ENCODE measurements around the gene P2RX1. TPM values are rescaled to one million over a fixed set of nuclear protein-coding genes. Genes with fewer than 3 reads are reported as not detected.

P2RX1 gene
- total RNA-seq, 1 experiment from 2014 or later: 0.10 TPM

DNA sequence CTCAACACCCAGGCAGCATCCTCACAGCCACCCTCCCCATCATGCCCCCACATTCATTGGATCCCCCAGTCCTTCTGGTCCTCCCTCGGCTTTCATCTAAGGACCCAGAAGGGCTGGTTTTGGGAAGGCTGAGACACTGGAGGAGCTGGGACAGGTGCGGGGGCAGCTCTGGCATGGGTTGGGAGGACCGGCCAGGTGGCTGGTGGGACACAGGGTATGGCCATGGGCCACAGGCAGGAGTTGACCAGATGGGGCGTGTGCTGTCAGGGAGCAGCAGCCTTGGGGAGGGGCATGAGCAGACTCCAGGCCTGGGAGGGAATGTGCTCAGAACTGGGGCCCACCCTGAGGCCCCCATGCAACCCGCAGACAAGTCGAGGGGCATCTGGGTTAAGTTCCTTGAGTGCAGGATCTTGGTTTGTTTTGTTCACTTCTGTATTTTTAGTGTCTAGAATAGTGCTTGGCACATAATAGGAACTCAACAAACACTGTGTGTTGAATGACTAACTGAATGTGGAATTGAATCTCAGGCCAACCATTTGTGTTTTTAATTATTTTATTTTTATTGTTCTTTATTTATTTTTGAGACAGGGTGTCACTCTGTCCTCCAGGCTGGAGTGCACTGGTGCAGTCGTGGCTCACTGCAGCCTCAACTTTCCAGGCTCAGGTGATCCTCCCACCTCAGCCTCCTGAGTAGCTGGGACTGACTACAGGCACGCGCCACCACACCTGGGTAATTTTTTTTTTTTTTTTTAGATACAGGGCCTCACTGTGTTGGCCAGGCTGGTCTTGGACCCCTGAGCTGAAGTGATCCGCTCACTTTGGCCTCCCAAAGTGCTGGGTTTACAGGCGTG is 5.6 kb downstream of the P2RX1 start:
- no peaks in the 10 kb centered on the region for H3K36me3 ChIP-seq (replicated peaks; ENCODE audit: control insufficient read depth, insufficient read depth, low read length)
- no peak for DNase-seq
- H3K27me3 ChIP-seq (ENCODE audit: control insufficient read depth, insufficient read depth, low read length): no peaks in the 10 kb centered on the region
- H3K4me3 ChIP-seq (ENCODE audit: insufficient read depth, low read depth, low read length): no peak overlapping the region

DNA sequence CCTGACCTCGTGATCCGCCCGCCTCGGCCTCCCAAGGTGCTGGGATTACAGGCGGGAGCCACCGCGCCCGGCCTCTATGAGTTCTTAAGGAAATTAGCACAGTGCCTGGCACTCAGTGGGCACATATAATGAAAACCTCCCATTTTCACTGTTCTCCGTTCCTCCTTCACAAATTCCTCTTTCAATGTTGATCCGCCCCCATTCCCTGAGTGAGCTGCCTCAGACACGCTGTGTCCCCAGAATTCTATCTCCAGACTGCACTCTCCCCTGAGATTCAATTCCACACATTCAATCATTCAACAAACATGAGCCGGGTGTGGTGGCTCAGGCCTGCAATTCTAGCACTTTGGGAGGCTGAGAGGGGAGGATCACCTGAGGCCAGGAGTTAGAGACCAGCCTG is 7.0 kb downstream of the P2RX1 start:
- Histone ChIP-seq H3K27me3 (ENCODE audit: control insufficient read depth, insufficient read depth, low read length) (no peaks in the 10 kb centered on the region), H3K36me3 (replicated peaks; ENCODE audit: control insufficient read depth, insufficient read depth, low read length) (no peaks in the 10 kb centered on the region), H3K4me3 (ENCODE audit: insufficient read depth, low read depth, low read length) (no peak overlapping the region)
- DNase-seq: no peak

DNA sequence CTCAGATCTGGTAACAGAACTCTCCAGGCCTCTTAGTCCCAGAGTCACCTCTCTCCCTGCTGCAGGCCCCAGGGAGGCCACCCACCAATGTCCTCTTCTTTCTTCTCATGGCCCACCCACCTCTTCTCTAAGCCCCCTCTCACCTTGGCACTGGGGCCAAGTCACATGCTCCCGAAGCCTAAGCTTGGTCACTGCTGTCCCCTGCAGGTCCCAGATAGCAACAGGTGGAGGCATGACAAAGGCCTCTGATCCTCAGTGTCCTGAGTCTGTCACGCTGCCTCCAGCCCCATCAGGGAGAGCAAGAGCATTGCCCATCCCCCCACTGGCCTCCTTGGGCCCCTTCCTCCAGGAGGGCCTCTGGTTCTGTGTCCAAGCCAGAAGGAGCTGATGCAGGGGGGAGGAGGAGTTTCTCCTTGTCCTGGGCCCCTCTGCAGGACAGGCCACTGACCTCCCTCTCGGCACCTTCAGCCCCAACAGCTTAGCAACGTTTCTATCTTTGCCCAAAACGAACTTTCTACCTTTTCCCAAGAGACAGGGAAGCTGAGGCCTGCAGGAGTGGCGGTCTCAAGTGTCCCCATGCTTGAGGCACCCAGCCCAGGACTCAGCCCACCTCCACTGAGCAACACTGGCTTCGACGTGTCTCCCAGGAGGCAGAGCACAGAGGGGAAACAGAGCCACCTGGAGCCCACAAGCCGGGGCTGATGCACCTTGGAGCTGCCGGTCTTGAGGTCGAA is 8.6 kb downstream of the P2RX1 start:
- DNase-seq: no peak
- no peaks in the 10 kb centered on the region for H3K36me3 ChIP-seq (replicated peaks; ENCODE audit: control insufficient read depth, insufficient read depth, low read length)
- H3K27me3 ChIP-seq (ENCODE audit: control insufficient read depth, insufficient read depth, low read length): no peaks in the 10 kb centered on the region
- H3K4me3 ChIP-seq (ENCODE audit: insufficient read depth, low read depth, low read length): no peak overlapping the region

DNA sequence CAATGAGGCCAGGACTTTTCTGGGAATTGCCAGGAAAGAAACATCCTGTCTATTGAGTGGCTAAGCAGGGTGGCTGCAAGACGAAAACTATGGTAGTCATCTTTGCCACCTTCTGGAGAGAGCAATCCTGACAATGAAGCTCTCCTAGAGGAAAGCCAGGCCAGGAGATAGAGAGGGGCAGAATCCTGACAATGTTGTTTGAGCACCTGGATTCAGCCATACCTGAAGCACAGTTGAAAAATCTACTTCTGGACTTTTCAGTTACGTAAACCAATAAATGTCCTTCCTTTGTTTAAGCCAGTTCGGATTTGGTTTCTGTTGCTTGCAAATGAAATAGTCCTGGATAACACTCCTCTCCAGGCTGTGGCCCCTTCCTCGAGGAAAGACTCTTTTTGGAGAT is 9.4 kb downstream of the P2RX1 start:
- H3K4me3 ChIP-seq (ENCODE audit: insufficient read depth, low read depth, low read length): no peak overlapping the region
- no peak for DNase-seq
- no peaks in the 10 kb centered on the region for H3K36me3 ChIP-seq (replicated peaks; ENCODE audit: control insufficient read depth, insufficient read depth, low read length)
- H3K27me3 ChIP-seq (ENCODE audit: control insufficient read depth, insufficient read depth, low read length): no peaks in the 10 kb centered on the region

DNA sequence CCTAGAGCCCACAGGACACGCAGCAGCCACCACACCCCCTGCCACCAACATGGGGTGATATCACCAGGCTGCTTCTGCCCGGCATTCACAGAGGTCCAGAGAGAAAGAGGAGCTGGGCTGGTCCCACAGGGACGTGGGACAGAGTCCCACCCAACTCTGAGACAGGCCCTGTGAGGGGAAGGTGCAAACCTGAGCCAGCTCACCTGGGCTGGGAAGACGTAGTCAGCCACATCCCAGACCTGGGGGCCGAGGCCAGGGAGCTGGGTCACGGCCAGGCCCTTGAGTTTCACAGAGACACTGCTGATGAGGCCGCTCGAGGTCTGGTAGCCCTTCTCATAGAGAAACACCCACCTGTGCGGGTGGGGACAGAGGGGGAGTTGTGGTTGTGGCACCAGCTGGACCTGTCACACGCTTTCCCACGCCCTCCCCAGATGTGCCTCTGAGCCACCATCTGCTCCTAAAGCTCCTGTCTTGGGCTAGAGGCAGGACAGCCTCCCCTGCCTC is 11.2 kb downstream of the P2RX1 start:
- no peaks in the 10 kb centered on the region for H3K27me3 ChIP-seq (ENCODE audit: control insufficient read depth, insufficient read depth, low read length)
- no peak for DNase-seq
- no peaks in the 10 kb centered on the region for H3K36me3 ChIP-seq (replicated peaks; ENCODE audit: control insufficient read depth, insufficient read depth, low read length)
- no peak overlapping the region for H3K4me3 ChIP-seq (ENCODE audit: insufficient read depth, low read depth, low read length)

DNA sequence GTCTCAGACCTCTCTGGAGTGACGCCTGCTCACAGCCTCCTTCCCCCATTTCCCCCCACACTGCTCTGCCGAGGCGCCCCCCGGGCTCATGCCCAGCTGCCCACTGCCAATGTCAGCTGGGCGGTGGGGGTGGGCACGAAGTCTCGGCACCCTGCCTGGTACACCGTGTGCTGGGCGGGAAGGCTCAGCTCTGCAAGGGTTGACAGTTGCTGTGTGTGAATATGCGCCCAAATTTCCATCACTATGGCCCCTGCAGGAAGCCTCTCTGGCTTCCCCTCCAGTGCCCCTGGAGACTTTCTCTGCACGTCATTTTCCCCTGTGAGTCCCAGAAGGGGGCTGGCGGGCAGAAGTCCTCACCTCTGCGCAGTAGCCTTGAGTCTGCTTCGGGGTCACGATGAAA is 11.8 kb downstream of the P2RX1 start:
- DNase-seq: peak; percentile 82
- no peaks in the 10 kb centered on the region for H3K27me3 ChIP-seq (ENCODE audit: control insufficient read depth, insufficient read depth, low read length)
- no peak overlapping the region for H3K4me3 ChIP-seq (ENCODE audit: insufficient read depth, low read depth, low read length)

DNA sequence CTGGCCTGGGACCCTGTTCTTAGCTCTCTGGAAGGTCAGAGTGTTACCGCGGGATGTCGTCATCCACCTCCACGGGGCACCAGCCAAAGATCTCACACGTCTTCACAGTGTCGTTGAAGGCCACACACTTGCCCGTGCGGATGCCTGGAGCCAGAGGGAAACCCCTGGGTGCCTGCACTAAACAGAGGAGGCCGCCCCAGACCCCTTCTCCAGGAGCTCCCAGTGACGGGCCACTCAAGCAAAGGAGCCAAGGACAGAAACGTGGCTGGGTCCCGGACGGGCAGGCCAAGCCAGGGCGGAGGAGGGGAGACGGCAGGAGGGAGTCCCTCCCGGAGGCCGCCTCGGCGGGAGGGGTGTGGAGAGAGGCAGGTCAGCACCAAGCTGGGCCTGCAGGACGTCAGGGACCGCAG is 12.4 kb downstream of the P2RX1 start:
- no peaks in the 10 kb centered on the region for H3K36me3 ChIP-seq (replicated peaks; ENCODE audit: control insufficient read depth, insufficient read depth, low read length)
- H3K4me3 ChIP-seq (ENCODE audit: insufficient read depth, low read depth, low read length): no peak overlapping the region

More for the DNA sequence above, 11.8 kb downstream of the P2RX1 start:
- no peaks in the 10 kb centered on the region for H3K36me3 ChIP-seq (replicated peaks; ENCODE audit: control insufficient read depth, insufficient read depth, low read length)

DNA sequence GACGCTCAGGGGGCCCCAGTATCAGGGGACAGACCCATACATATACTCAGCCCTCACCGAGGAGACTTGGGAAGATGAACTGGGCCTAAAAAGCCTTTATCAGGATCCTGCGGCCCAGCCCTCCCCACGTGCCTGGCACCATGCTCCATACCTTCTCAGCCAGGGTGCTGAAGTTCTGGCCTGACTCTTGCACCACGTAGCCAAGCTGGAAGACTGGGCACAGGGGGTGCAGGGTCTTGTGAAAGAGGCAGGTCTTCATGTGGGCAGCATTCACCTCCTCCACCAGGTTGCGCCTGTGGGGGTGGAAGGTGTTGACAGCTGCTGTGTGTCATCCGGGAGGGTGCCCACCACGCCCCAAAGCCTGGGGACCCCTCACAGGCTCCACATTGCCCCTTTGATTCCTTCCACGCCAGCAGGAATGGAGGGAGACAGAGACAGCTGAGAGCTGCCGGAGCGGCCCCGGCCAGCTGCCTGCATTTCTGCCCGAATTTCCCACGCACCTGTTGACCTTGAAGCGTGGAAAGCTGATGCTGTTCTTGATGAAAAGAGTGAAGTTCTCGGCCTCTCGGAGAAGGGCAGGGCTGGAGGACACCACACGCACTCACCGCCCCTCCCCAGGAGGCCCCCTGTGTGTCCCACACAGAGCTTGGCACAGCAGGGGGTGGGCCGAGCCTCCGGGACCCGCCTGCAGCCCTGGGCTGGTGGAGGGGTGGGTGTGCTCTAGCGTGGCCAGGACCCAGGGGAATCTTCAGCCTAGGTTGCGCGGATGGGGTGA is 13.0 kb downstream of the P2RX1 start:
- no peaks in the 10 kb centered on the region for H3K36me3 ChIP-seq (replicated peaks; ENCODE audit: control insufficient read depth, insufficient read depth, low read length)

More for the DNA sequence above, 12.4 kb downstream of the P2RX1 start:
- peak; percentile 73 for DNase-seq
- no peaks in the 10 kb centered on the region for H3K27me3 ChIP-seq (ENCODE audit: control insufficient read depth, insufficient read depth, low read length)

DNA sequence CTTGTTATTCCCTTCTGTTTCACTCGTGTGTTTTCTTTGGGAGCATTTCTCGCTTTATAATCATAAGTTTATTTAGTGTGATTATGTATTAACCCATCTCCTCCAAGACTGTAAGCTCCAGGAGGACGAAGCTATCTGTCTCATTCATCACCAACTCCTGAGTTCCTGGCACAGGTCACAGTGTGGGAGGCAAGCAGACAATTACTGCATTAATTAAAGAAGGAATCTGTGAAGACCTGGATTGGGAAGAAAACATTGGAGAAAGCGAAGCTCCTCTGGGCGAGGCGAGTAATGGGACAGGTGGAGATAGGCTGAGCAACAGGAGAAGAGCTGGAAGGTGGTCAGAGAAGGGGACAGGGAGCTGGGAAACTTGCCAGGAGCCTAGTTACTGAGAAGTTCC is 15.6 kb downstream of the P2RX1 start:
- no peak overlapping the region for H3K4me3 ChIP-seq (ENCODE audit: insufficient read depth, low read depth, low read length)
- no peak for DNase-seq
- no peaks in the 10 kb centered on the region for H3K36me3 ChIP-seq (replicated peaks; ENCODE audit: control insufficient read depth, insufficient read depth, low read length)
- H3K27me3 ChIP-seq (ENCODE audit: control insufficient read depth, insufficient read depth, low read length): no peaks in the 10 kb centered on the region

More for the DNA sequence above, 13.0 kb downstream of the P2RX1 start:
- H3K27me3 ChIP-seq (ENCODE audit: control insufficient read depth, insufficient read depth, low read length): no peaks in the 10 kb centered on the region
- H3K4me3 ChIP-seq (ENCODE audit: insufficient read depth, low read depth, low read length): no peak overlapping the region
- peak; percentile 69 for DNase-seq

DNA sequence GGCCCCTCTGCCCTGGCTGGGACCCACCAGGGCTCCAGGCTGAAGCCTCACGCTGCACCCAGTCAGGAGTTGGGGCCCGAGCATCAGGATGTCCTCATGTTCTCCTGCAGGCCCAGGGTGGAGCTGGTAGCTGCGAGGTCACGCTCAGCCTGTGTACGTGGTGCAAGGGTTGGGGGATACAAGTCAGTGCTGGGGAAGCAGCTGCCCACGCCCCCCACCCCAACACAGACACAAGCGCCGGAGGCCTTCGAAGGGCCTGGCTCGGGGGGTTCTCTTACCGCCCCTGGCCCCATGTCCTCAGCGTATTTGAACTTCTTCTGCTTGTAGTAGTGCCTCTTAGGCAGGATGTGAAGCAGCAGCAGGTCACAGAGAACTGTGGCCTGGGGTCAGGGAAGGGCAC is 18.5 kb downstream of the P2RX1 start:
- DNase-seq: no peak
- H3K27me3 ChIP-seq (ENCODE audit: control insufficient read depth, insufficient read depth, low read length): no peaks in the 10 kb centered on the region; the same call in 1 of the 2 replicates
- H3K4me3 ChIP-seq (ENCODE audit: insufficient read depth, low read depth, low read length): no peak overlapping the region
- no peaks in the 10 kb centered on the region for H3K36me3 ChIP-seq (replicated peaks; ENCODE audit: control insufficient read depth, insufficient read depth, low read length)

DNA sequence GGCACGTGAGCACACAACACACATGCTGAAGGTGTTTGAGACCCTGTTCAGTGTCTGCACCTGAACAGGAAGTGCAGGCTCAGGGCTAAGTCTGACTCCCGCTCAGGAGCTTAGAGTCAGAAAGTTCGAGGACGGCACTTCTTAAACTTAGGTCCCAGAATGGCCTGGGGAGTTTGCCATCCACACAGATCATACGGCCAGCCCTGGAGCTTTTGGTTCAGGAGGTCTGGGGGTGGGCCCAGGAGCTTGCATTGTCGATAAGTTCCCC is 19.4 kb downstream of the P2RX1 start:
- DNase-seq: no peak
- peaks cover 2% of the 10 kb centered on the region for H3K27me3 ChIP-seq (ENCODE audit: control insufficient read depth, insufficient read depth, low read length)
- H3K4me3 ChIP-seq (ENCODE audit: insufficient read depth, low read depth, low read length): no peak overlapping the region
- no peaks in the 10 kb centered on the region for H3K36me3 ChIP-seq (replicated peaks; ENCODE audit: control insufficient read depth, insufficient read depth, low read length)

DNA sequence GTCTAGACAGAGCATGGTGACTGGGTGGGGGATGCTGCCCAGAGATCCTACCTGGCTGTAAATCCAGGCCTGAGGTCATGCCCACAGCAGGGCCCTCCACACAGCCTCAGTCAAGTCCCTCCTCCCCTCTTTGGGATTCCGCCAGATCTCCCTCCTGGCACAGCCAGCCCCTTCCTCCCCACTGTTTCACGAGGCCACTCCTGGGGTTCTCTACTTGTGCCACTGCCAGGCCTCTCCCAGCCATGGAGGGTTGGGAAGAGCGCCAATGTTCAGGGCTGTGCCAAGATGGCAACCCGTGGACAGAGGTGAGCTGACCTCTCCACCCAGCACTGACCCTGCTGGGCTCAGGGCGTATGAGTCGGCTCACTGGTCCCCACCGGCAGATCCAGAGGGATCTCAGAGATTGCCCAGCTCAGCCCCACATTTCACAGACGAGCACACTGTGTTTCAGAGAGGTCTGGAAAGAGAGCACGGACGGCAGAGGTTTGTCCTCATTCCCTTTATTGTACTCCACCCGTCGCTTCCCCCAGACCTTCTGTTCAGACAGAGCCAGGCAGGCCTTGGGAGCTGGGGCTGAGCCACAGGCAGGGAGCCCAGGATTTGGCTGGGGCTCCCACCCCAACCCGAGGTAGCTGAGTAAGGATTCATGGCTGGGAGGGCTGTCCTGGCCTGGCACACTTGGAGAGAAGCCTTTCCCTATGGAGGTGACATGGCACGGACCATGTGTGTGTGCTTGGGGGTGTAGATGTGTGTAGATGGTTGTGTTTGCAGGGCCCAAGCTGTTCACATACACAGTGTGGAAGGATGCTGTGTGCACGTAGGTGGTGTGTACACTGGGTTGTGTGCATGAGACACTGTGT is 19.9 kb downstream of the P2RX1 start:
- Histone ChIP-seq H3K27me3 (ENCODE audit: control insufficient read depth, insufficient read depth, low read length) (peaks cover 4% of the 10 kb centered on the region), H3K4me3 (ENCODE audit: insufficient read depth, low read depth, low read length) (no peak overlapping the region), H3K36me3 (replicated peaks; ENCODE audit: control insufficient read depth, insufficient read depth, low read length) (no peaks in the 10 kb centered on the region)
- DNase-seq: no peak

DNA sequence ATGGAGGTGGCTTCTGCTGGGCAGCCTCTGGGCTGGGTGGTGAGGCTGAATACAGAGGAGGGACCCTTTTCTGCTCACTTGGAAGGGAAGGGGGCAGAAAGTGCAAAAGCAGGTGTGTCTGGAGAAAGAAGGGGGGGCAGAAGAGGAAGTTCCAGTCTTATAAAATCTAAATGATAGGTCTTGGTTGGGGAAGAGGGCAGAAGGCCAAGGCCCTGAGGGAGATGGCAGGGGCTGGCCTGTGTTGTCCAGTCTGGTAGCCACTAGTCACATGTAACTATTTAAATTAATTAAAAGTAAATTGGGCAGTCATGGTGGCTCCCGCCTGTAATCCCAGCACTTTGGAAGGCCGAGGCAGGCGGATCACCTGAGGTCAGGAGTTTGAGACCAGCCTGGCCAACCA is 20.9 kb downstream of the P2RX1 start:
- Histone ChIP-seq H3K36me3 (replicated peaks; ENCODE audit: control insufficient read depth, insufficient read depth, low read length) (no peaks in the 10 kb centered on the region), H3K4me3 (ENCODE audit: insufficient read depth, low read depth, low read length) (no peak overlapping the region), H3K27me3 (ENCODE audit: control insufficient read depth, insufficient read depth, low read length) (peaks cover 4% of the 10 kb centered on the region)
- DNase-seq: no peak

DNA sequence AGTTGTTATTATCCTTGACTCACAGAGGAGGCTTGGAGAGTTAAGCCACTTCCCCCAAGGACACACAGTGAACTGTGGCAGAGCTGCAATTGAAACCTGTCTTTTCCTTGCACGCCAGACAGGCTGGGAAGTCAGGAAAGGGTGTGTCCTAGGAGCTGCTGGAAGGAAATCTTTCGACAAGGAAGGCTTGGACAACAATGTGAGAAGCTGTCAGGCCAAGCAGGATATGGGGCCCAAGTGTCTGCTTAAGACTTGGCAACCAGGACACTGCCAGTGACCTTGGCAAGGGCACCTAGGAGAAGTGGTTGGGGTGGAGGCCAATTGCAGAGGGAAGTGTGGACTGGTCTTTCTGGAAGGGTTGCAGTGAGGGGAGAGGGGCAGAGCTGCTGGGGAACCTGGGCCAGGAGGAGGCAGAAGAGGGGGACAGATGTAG is 21.3 kb downstream of the P2RX1 start:
- H3K27me3 ChIP-seq (ENCODE audit: control insufficient read depth, insufficient read depth, low read length): peaks cover 4% of the 10 kb centered on the region
- H3K36me3 ChIP-seq (replicated peaks; ENCODE audit: control insufficient read depth, insufficient read depth, low read length): no peaks in the 10 kb centered on the region
- no peak for DNase-seq
- H3K4me3 ChIP-seq (ENCODE audit: insufficient read depth, low read depth, low read length): no peak overlapping the region

Data from H7 (cell line).